ENCODE results near the gene TBC1D32.

- no peak for TF ChIP-seq ZNF70 (CRISPR knock-in tag; IDR thresholded peaks at IDR 0.05)
- TF ChIP-seq TOX (CRISPR knock-in tag; IDR thresholded peaks at IDR 0.05; ENCODE audit: borderline replicate concordance), result no peak
- no peak for TF ChIP-seq TSHZ2 (CRISPR knock-in tag; IDR thresholded peaks at IDR 0.05)
- TF ChIP-seq POU6F1 (CRISPR knock-in tag; IDR thresholded peaks at IDR 0.05; ENCODE audit: borderline replicate concordance, low read depth), result no peak
- TF ChIP-seq ESRRG (CRISPR knock-in tag; IDR thresholded peaks at IDR 0.05), result no peak
- TF ChIP-seq CSRNP3 (CRISPR knock-in tag; IDR thresholded peaks at IDR 0.05), result no peak
- no peak for TF ChIP-seq CSDC2 (CRISPR knock-in tag; IDR thresholded peaks at IDR 0.05)
These were observed 4.7 kb upstream of the TBC1D32 start for GRCh38 chr6:121338956-121339355.
